H4 (cell line): ENCODE data around the gene KANTR. TPM values are rescaled to one million over a fixed set of nuclear protein-coding genes. Genes with fewer than 3 reads are reported as not detected.
"Not testable (repeated sequence)": the region's sequence is repeated elsewhere in the genome, so short reads cannot be mapped to it uniquely, and the experiment has no call there.

Experiments
- DNase-seq: peaks from one replicate; pipeline ENCODE4 v3.0.0-alpha.2; 2015; ENCODE audit warnings: low spot score
- total RNA-seq: library from RNA; depleted of rRNA; stranded (reverse); fragments of >200 nt; shearing (Covaris generic); gene quantifications from 2 replicates; pipeline ENCODE4 v1.2.3, GENCODE V29; 2014; rRNA removed

Gene KANTR
- total RNA-seq, 1 experiment from 2014 or later = 2.4 TPM

- DNase-seq = no peak
Measured at GRCh38 chrX:53128097-53128749, 34.3 kb downstream of the KANTR start.

- DNase-seq = no peak
Measured at GRCh38 chrX:53133400-53133799, 39.5 kb downstream of the KANTR start.

- no peak for DNase-seq
Measured at GRCh38 chrX:53135581-53135980, 41.6 kb downstream of the KANTR start.

GRCh38 chrX:53153581-53153980, 59.6 kb downstream of the KANTR start:
- DNase-seq = no peak

GRCh38 chrX:53155512-53156206, 61.7 kb downstream of the KANTR start:
- DNase-seq = no peak

- no peak for DNase-seq
Measured at GRCh38 chrX:53156207-53156596, 62.3 kb downstream of the KANTR start.

- no peak for DNase-seq
Measured at GRCh38 chrX:53159184-53159583, 65.2 kb downstream of the KANTR start.

GRCh38 chrX:53160297-53160983, 66.5 kb downstream of the KANTR start:
- DNase-seq = no peak

- DNase-seq = no peak
Measured at GRCh38 chrX:53163436-53163835, 69.5 kb downstream of the KANTR start.

- not testable (repeated sequence) for DNase-seq
Measured at GRCh38 chrX:53164566-53164965, 70.6 kb downstream of the KANTR start.

GRCh38 chrX:53166103-53166502, 72.2 kb downstream of the KANTR start:
- DNase-seq = no peak

GRCh38 chrX:53171356-53171755, 77.4 kb downstream of the KANTR start:
- DNase-seq = no peak

Other genes with a start within 250 kb of the KANTR start
- 3.9 TPM in 1 of 2 replicates, not detected in the other for gene XAGE3, start 226.1 kb upstream of the KANTR start, total RNA-seq
- gene FAM156B, start 196.8 kb upstream of the KANTR start, total RNA-seq = 0.66 and 5.8 TPM in 2 replicates
- 9.5 and 11.5 TPM in 2 replicates for gene FAM156A, start 135.6 kb upstream of the KANTR start, total RNA-seq
- gene GPR173, start 45.4 kb upstream of the KANTR start, total RNA-seq = 0.72 and 1.7 TPM in 2 replicates
- 7.5 and 10.3 TPM in 2 replicates for gene TSPYL2, start 11.8 kb upstream of the KANTR start, total RNA-seq
- 62.1 and 89.6 TPM in 2 replicates for gene KDM5C, start 131.1 kb downstream of the KANTR start, total RNA-seq
- gene IQSEC2, start 187.4 kb downstream of the KANTR start, total RNA-seq = 9.3 and 11.9 TPM in 2 replicates